Vagina (tissue), 2 donors: Measurements from ENCODE around the gene SVOP. TPM values are rescaled to one million over a fixed set of nuclear protein-coding genes. Genes with fewer than 3 reads are reported as not detected.

Experiments used
- DNase-seq, 2 donors: peaks; one replicate each; pipeline ENCODE4 v3.0.0-alpha.2; 2017; ENCODE audit errors: extremely low spot score in 2 of 2
- H3K27ac ChIP-seq: fragments of 200-600 bp; sonication (generic); one replicate; pipeline ENCODE4 v1.5.1; 2019
- H3K27me3 ChIP-seq: fragments of 200-600 bp; sonication (generic); one replicate; pipeline ENCODE4 v1.5.1; 2019
- H3K36me3 ChIP-seq, 2 donors: fragments of 200-600 bp; sonication (generic); one replicate each; pipeline ENCODE4 v1.5.1; 2017 to 2019
- H3K4me1 ChIP-seq: fragments of 200-600 bp; sonication (generic); one replicate; pipeline ENCODE4 v1.5.1; 2019
- H3K4me3 ChIP-seq, 2 donors: fragments of 200-600 bp; sonication (generic); 1 replicate in 1 of 2; 2 replicates in 1 of 2; pipeline ENCODE4 v1.5.1; 2016 to 2019
- H3K9me3 ChIP-seq: fragments of 200-600 bp; sonication (generic); one replicate; pipeline ENCODE4 v1.5.1; 2019
- CTCF ChIP-seq, 3 experiments: fragments of 450-650 bp in 2 of 3; fragments of 200-600 bp in 1 of 3; sonication (generic) in 1 of 3; IDR thresholded peaks; one replicate each; pipeline ENCODE4 v1.5.1; 2017 to 2019; ENCODE audit warnings: antibody characterized with exemption in 3 of 3, mild to moderate bottlenecking in 2 of 3, moderate library complexity in 2 of 3
- POLR2A ChIP-seq, 2 donors: fragments of 450-650 bp; IDR thresholded peaks; one replicate each; pipeline ENCODE4 v1.6.1; 2017; ENCODE audit warnings: antibody characterized with exemption in 2 of 2, mild to moderate bottlenecking in 2 of 2, moderate library complexity in 2 of 2
- POLR2AphosphoS5 ChIP-seq, 2 donors: sonication (generic); formaldehyde crosslinking; IDR thresholded peaks; one replicate each; pipeline ENCODE4 v1.9.0; 2017; ENCODE audit warnings: antibody characterized with exemption in 2 of 2, mild to moderate bottlenecking in 2 of 2, low read depth in 1 of 2; ENCODE audit not compliant: insufficient read depth in 1 of 2
- intact Hi-C: fragments of 100-400 bp; cut with DNase I; formaldehyde crosslinking; loops from one replicate; pipeline ENCODE4 v1.15.1; 2023
- total RNA-seq: library from RNA; depleted of rRNA; stranded (reverse); fragments of >200 nt; gene quantifications from one replicate; pipeline ENCODE4 v1.2.3, GENCODE V29; 2016

The SVOP gene
- total RNA-seq, 1 donor from 2014 or later = under 0.01 TPM

- no peak for DNase-seq
- H3K27ac ChIP-seq = no peak overlapping the region
- TF ChIP-seq POLR2A (IDR thresholded peaks at IDR 0.05) = no peak
- TF ChIP-seq POLR2AphosphoS5 (IDR thresholded peaks at IDR 0.05; ENCODE audit: insufficient read depth in 1 of 2, low read depth in 1 of 2) = no peak
- no peak for TF ChIP-seq CTCF (IDR thresholded peaks at IDR 0.05)
- H3K9me3 ChIP-seq = no peaks in the 10 kb centered on the region
- H3K4me3 ChIP-seq = no peak overlapping the region
- no peaks in the 10 kb centered on the region for H3K27me3 ChIP-seq
- intact Hi-C loops = no loop called here
- no peaks in the 10 kb centered on the region for H3K4me1 ChIP-seq
- no peaks in the 10 kb centered on the region for H3K36me3 ChIP-seq
Observed at GRCh38 chr12:108949976-108950375, 70.9 kb downstream of the SVOP start.

DNA sequence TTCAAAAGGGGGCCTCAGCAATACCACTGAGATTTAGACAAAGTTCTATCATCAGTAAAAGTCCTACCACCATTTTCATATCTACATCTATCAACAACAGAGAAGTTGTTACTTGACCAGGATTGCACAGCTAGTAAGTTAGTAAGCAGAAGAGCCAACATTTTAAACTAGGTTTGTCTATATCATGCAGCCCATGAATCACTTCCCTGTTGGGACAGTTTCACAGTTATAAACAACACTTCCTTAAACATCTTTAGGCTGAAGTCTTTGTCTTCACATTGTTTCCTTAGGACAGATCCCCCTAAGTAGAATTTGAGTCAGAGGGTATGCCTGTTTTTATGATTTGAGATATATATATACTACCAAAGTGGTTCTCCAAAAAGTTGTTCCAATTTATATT, 72.5 kb downstream of the SVOP start:
- Histone ChIP-seq H3K9me3 (no peaks in the 10 kb centered on the region), H3K27me3 (no peaks in the 10 kb centered on the region), H3K27ac (no peak overlapping the region), H3K4me1 (no peaks in the 10 kb centered on the region), H3K4me3 (no peak overlapping the region), H3K36me3 (no peaks in the 10 kb centered on the region)
- DNase-seq = no peak
- intact Hi-C loops = no loop called here
- TF ChIP-seq POLR2AphosphoS5 (IDR thresholded peaks at IDR 0.05; ENCODE audit: insufficient read depth in 1 of 2, low read depth in 1 of 2) = no peak
- no peak for TF ChIP-seq CTCF (IDR thresholded peaks at IDR 0.05)
- TF ChIP-seq POLR2A (IDR thresholded peaks at IDR 0.05) = no peak

- Histone ChIP-seq H3K36me3 (no peaks in the 10 kb centered on the region), H3K9me3 (no peaks in the 10 kb centered on the region)
Observed at GRCh38 chr12:108947097-108947496, 73.8 kb downstream of the SVOP start.

GRCh38 chr12:108940138-108940537, 80.7 kb downstream of the SVOP start:
- Histone ChIP-seq H3K27me3 (no peaks in the 10 kb centered on the region), H3K27ac (no peak overlapping the region), H3K4me3 (no peak overlapping the region), H3K36me3 (no peaks in the 10 kb centered on the region), H3K9me3 (no peaks in the 10 kb centered on the region), H3K4me1 (no peaks in the 10 kb centered on the region)
- DNase-seq = no peak
- TF ChIP-seq CTCF (IDR thresholded peaks at IDR 0.05) (no peak), POLR2AphosphoS5 (IDR thresholded peaks at IDR 0.05; ENCODE audit: insufficient read depth in 1 of 2, low read depth in 1 of 2) (no peak)
- intact Hi-C loops = no loop called here

More at GRCh38 chr12:108947097-108947496, 73.8 kb downstream of the SVOP start:
- no peak overlapping the region for H3K4me3 ChIP-seq
- TF ChIP-seq POLR2A (IDR thresholded peaks at IDR 0.05) (no peak), CTCF (IDR thresholded peaks at IDR 0.05) (no peak), POLR2AphosphoS5 (IDR thresholded peaks at IDR 0.05; ENCODE audit: insufficient read depth in 1 of 2, low read depth in 1 of 2) (no peak)
- H3K27me3 ChIP-seq = no peaks in the 10 kb centered on the region
- no peak overlapping the region for H3K27ac ChIP-seq
- no peaks in the 10 kb centered on the region for H3K4me1 ChIP-seq
- no peak for DNase-seq
- intact Hi-C loops = no loop called here

- intact Hi-C loops = no loop called here
- Histone ChIP-seq H3K27me3 (no peaks in the 10 kb centered on the region), H3K9me3 (no peaks in the 10 kb centered on the region), H3K27ac (no peak overlapping the region), H3K4me3 (no peak overlapping the region), H3K4me1 (no peaks in the 10 kb centered on the region), H3K36me3 (no peaks in the 10 kb centered on the region)
- no peak for DNase-seq
- TF ChIP-seq CTCF (IDR thresholded peaks at IDR 0.05) (no peak), POLR2AphosphoS5 (IDR thresholded peaks at IDR 0.05; ENCODE audit: insufficient read depth in 1 of 2, low read depth in 1 of 2) (no peak)
Observed at GRCh38 chr12:108939594-108939993, 81.3 kb downstream of the SVOP start.
